Stimulated activated CD4-positive, alpha-beta T cell treated with anti-CD3 and anti-CD28 coated beads, Interleukin-12 subunit alpha, Interleukin-12 subunit beta, amount 100 ng/mL, for 48 hours (primary cell): ENCODE measurements around the gene ADAMTSL5.
"Not testable (repeated sequence)": the region's sequence is repeated elsewhere in the genome, so short reads cannot be mapped to it uniquely, and the experiment has no call there.

Experiments used
- DNase-seq, 3 donors: peaks; one replicate each; pipeline ENCODE4 v3.0.0-alpha.2; 2020; ENCODE audit warnings: low read depth in 2 of 3, low spot score in 1 of 3

Gene ADAMTSL5

DNA sequence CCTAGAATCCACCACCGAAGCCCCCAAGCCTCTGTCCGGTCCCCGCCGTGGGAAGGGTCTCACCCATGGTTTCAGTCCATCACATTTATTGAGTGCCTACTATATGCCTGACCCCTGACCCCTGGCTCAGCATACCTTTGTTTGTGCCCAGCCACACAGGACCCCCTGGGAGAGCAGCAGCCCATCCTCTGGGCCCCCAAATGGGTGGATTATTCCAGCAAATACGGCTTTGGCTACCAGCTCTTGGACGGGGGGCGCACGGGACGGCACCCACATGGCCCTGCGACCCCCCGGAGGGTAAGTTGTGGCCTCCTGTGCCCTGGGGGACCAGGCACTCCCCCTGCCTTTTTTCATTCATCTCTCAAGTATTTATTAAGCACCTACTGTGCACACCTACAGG lies 18.8 kb upstream of the ADAMTSL5 start:
- DNase-seq, result no peak

DNA sequence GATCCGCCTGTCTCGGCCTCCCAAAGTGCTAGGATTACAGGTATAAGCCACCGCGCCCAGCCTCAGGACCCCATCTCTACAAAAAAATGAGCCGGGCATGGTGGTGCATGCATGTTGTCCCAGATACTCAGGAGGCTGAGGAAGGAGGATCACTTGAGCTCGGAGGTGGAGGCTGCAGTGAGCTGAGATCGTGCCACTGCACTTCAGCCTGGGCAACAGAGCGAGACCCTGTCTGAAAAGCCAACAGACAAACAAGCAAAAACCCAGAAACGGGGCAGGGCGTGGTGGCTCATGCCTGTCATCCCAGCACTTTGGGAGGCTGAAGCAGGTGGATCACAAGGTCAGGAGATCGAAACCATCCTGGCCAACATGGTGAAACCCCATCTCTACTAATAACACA lies 18.0 kb upstream of the ADAMTSL5 start:
- DNase-seq, result not testable (repeated sequence)

DNA sequence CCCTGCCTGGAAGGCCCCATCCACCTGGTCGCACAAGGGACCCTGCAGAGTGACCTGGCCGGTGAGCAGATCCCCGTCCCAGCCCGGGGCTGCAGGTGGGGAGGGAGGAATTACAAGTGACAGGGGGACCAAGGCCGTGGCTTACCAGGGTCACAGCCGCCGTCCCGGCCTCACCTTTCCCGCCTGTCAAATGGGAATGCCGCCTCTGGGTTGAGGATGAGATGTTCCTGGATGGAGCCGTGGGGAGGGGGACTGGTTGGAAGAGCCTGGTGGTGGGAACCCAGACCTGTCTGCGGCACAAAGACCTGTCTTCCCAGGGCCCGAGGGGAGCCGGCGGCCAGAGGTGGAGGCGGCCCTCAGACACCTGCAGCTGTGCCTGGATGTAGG lies 16.6 kb upstream of the ADAMTSL5 start:
- no peak for DNase-seq

DNA sequence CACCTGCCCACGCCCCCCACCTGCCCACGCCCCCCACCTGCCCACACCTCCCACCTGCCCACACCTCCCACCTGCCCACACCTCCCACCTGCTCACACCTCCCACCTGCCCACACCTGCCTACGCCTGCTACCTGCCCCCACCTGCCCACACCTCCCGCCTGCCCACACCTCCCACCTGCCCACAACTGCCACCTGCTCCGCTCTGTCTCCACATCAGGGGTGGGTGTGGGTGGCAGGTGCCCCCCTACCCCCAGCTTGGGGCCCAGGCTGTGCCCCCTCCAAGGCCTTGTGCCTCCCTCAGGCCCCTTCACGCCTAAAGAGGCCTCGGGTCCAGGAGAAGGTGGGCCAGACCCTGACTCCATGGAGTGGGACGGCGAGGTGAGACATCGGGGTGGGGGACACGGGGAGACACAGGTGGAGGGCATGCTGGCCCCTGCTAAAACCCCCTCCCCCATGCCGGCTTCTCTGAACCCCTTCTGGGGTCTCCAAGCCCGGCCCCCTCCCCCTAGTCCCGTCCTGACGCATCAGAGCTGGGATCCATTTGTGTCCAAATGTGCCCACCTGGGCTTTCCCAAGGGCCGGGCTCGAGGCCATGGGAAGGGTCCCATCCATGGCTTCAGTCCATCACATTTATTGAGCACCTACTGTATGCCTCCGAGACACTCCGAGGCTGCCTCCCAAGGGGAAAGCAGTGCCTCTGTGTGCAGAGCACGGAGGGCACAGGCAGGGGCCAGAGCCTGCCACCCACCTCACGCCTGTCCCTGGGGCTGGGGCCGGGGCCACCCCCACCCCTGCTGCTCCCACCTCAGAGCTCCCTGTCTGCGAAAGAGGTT lies 16.0 kb upstream of the ADAMTSL5 start:
- no peak for DNase-seq

DNA sequence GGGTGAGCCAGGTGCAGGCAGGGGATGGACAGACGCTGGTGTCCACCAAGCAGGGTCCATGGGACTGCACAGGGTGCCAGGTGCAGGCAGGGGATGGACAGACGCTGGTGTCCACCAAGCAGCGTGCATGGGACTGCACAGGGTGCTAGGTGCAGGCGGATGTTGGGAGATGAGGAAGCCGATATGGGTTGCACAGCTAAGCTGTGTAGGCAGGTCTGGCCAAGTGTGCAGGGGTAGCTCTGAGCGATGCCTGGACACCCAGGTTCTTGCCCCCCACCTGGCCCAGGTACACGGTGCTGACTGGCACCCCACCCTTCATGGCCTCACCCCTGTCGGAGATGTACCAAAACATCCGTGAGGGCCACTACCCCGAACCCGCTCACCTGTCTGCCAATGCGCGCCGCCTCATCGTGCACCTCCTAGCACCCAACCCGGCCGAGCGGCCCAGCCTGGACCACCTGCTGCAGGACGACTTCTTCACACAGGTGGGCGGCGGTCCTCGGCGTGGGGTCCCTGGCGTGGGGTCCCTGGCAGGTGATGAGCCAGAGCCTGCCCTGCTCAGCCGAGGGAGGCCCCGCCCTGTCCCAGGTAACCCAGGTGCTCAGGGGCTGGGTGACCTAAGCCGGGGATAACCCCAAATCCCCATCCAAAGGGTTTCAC lies 15.0 kb upstream of the ADAMTSL5 start:
- no peak for DNase-seq

DNA sequence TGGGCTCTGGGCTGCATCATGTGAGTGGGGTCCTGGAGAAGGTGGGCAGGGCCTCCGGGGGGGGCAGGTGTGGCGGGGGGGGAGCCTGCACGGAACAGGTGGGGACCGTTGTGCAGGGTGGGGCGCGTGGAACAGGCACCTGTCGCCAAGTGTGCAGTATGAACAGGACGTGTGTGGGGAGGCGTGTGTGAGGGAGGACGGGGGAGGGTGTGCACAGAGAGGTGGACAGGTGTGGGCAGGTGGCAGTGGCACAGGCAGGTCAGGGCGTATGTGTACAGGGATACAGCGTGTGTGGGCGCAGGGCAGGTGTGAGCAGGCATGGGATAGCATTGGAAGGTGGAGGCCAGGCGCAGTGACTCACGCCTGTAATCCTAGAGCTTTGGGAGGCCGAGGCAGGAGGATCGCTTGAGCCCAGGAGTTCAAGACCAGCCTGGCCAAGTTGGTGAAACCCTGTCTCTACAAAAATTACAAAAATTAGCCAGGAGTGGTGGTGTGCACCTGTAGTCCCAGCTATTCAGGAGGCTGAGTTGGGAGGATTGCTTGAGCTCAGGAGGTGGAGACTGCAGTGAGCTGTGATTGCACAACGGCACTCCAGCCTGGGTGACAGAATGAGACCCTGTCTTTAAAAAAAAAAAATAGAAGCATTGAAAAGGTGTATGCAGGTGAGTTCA lies 14.3 kb upstream of the ADAMTSL5 start:
- DNase-seq, result no peak

DNA sequence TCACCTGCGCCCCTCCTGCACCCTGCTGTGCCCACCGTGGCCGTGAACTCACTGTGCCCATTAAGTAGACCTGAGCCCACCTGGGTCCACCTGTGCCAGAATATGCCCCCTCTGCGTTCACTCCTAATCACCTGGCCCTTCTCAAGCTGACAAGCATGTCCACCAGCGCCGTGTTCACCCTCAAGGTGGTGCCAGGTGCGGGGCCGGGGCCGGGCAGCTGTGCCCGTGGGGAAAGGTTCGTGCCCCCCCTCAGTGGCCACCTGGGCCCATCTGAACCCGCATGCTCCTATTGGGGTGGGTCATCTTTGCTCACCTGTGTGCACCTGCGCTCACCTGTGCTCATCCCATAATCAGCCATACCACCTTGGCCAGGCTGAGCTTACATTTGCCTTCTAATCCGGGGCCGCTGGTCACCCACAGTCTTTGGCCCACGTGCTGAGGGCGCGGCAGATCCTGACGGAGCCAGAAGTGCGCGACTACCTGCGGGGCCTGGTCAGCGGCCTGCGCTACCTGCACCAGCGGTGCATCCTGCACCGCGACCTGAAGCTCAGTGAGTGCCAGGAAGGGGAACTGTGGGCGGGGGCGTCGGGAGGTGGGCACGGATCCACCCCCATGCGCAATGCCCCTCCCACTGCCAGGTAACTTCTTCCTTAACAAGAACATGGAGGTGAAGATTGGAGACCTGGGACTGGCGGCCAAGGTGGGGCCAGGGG lies 13.4 kb upstream of the ADAMTSL5 start:
- DNase-seq, result no peak

DNA sequence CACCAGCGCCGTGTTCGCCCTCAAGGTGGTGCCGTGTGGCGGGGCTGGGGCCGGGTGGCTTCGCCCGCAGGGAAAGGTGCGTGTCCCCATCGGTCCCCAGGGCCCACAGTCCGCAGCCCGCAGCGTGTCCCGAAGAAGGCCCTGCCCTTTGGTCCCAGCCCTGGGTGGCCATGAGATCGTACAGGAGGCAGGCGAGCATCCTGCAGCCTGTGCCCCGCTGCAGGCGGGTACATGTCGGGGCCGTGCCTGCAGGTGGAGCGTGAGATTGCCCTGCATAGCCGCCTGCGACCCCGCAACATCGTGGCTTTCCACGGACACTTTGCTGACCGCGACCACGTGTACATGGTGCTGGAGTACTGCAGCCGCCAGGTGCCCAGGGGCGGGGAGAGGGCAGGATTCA lies 12.5 kb upstream of the ADAMTSL5 start:
- DNase-seq, result no peak

DNA sequence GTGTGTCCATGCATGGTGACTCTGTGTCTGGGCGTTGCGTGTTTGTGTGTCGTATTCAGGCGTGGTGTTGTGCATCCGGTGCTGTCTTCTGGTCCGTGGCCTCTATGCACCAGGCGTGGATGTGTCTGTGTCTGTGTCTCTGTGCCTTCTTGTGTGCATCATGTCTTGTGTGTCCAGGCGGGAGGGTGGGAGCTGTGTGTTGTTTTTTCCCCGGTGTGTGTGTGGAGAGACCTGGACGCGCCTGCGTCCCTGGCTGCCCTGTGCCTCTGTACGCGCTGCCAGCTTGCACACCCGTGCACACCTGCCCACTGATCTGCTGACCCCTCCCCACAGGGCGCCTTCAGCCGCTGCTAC lies 12.1 kb upstream of the ADAMTSL5 start:
- no peak for DNase-seq

DNA sequence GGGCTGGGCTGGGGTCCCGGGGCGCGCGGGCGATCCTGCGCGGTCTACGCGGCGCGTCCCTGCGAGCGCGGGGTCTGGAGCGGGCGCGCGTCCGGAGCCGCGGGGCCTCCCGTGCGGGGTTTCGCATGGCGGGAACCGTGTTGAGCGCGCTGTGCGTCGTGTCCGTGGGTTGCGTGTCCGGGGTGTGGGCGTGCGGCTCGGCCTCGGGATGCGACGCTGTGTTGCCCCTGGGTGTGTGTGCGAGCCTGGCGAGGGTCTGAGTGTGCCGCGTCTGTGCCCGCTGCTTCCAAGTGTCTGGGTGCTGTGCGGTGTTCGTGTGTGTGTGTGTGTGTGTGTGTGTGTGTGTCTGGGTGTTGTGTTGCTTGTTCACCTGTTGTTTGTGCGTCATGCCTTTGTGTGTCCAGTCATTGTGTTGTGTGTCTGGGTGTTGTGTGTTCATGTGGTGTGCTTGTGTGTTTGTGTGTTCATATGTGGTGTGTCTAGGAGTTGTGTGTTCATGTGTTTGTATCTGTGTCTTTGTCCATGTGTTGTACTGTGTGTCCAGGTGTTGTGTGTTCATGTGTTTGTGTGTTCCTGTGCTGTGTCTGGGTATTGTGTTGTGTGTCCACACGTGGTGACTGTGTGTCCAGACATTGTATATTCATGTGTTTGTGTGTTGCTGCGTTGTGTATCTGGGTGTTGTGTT lies 11.6 kb upstream of the ADAMTSL5 start:
- DNase-seq, result no peak

DNA sequence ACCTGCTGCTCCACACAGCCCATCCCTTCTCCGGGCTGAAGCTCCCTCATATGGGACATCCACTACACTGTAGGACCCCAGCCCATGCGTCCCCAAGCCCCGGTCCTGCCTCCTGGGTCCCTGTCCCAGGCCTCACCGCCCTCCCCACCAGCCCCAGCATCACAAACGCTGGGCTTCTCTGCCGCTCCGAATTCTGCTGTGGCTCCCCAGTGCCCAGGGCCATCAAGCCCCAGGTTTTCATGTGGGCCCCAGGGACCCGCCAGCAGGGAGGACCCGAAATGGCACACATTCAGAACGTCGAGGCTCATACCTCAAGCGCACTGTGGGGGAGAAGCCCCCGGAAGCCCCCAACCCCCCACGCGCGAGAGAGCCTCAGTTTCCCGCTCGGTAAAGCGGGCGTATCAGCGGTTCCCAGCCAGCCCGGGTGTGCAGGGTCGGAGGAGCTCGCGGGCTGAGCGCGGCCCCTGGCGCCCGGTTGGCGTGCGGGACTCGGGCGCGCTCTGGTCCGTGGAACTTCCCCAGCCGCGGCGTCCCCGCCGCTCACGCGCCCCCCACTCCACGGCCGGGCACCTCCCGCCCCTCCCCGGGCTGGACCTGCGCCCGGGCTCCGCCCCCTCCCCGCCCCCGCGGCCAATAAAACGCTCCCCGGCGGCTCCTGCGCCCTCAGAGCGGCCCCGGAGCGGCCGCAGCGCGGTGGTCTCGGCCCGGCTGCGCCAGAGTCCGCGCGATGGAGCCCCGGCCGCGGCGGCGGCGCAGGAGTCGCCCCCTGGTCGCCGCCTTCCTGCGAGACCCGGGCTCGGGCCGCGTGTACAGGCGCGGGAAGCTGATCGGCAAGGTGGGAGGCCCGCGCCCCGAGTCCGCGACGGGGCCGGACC lies 10.8 kb upstream of the ADAMTSL5 start, which contains the start of gene PLK5:
TSS of gene PLK5 (plus strand) at position 666 of the 875 bp plus-strand sequence. CDS start 2,920 bp downstream, outside the sequence.
- DNase-seq, result no peak

DNA sequence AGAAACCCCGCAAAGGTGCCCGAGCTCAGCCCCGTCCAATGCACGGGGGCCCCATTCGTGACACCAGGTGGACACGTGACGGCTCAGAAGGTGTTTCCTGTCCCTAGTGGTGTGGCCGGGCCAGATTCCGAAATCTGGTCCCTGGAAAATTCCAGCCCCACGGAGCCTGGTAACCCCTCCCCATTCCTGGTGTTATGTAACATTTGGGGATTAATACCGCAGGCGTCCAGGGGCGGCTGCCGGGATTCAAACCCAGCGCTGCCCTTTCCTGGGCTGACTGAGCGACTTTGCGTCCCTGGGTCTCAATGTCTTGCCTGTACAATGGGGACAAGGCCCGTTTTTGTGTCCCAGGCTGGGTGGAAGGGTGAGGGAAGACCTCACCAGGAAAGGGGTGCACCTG lies 10.0 kb upstream of the ADAMTSL5 start:
- DNase-seq, result no peak

DNA sequence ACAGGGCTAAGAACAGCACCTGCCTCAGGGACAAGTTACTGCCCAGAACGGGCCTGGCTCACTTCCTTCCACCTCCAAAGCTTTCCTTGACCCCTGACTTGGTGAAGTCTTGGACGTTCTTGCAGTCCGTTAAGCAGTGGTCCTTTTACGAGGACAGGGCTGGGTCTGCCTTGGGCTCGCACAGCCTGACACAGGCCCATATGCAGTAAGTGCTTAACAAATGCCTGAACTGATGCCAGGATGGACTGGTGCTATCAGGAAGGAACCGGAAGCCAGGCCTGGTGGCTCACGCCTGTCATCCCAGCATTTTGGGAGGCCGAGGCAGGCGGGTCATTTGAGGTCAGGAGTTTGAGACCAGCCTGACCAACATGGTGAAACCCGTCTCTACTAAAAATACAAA lies 9.2 kb upstream of the ADAMTSL5 start:
- no peak for DNase-seq

DNA sequence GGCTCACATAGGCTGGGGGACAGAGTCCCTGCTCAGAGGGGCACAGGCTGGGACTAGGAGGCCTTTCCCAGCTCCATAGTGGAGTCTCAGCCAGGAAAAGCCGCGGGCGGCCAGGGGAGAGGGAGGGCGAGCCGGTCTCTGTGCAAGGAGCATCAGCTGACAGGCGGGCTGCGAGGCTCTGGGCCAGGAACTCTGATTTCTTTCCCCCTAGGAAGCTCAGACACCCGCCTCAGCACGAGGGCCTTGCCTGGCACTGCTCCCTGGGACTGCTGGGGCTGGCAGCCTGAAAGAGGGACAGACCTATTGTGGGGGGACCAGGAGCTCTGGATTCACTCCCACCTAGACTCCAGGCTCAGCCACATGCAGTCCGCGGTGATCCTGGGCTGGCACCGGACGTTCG lies 8.8 kb upstream of the ADAMTSL5 start:
- DNase-seq, result no peak

DNA sequence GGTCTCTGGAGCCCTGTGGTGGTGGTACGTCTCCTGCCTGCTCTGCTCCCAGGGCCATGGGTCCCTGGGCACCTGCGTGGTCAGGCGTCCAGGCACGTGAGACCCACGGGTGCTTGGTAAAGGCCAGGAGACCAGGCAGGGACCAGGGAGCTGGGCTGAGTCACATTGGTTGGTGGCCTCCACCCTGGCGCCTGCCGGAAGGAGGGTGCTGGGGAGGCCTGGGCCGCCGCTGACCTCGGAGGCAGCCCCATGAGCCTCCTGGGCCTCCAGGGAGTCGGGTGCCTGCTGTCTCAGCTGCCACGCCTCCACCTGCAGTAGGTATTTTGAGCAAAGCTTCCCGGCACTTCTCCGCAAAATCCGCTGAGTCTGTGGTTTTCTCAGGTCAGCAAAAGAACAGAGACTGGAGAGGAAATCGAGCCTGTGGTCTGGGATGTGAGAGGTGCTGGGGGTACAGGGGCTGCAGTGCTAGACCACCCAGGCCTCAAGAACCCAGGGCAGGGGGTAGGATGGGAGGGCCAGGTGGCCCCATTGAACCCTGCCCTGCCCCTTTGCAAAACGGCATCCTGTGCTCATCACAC lies 7.5 kb upstream of the ADAMTSL5 start:
- no peak for DNase-seq

DNA sequence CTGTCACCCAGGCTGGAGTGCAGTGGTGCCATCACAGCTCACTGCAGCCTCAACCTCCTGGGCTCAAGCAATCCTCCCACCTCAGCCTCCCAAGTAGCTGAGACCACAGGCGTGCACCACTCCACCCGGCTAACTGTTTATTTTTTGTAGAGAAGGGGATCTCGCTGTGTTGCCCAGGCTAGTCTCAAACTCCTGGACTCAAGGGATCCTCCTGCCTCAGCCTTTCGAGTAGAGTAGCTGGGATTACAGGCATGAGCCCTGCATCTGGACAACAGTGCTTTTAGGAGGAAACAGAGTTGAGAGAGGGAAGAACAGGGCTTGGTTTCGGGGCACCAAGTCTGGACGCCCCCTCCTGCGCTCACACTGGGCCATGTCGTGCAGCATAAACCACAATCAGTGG lies 7.0 kb upstream of the ADAMTSL5 start:
- not testable (repeated sequence) for DNase-seq

DNA sequence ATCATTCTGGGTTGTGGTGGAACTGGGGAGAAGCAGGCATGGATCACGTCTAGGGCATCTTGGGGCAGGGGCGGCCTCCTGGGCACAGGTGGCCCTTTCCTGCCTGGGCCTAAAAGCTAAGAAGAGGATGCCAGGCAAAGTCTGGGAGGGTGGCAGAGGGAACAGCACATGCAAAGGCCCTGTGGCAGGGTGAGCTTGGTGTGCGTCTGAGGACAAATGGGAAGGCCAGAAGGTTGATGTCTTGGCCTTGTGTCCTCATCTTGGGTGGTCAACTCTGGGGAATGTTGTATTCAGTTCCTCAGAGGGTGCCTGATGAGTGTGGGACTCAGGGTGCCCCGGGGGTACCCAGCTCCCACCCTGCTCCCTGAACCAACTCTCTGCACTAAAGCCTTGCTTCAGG lies 5.7 kb upstream of the ADAMTSL5 start:
- no peak for DNase-seq

DNA sequence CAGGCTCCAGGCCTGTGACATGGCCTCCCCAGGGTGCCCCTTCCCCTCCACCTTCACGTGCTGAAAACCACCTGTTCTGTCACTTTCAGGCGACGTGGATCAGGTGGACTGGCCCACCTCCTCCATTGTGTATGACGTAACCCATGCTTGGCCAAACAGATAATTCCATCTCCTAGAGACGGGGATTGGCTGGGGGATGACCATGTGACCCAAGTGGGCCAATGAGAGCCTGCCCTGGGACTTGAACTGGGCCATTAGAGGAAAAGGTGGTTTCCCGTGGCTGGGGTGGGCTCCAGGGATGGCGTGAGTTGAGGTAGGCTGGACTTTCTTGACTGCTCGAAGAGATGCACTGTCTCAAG lies 3.6 kb upstream of the ADAMTSL5 start:
- DNase-seq, result no peak

DNA sequence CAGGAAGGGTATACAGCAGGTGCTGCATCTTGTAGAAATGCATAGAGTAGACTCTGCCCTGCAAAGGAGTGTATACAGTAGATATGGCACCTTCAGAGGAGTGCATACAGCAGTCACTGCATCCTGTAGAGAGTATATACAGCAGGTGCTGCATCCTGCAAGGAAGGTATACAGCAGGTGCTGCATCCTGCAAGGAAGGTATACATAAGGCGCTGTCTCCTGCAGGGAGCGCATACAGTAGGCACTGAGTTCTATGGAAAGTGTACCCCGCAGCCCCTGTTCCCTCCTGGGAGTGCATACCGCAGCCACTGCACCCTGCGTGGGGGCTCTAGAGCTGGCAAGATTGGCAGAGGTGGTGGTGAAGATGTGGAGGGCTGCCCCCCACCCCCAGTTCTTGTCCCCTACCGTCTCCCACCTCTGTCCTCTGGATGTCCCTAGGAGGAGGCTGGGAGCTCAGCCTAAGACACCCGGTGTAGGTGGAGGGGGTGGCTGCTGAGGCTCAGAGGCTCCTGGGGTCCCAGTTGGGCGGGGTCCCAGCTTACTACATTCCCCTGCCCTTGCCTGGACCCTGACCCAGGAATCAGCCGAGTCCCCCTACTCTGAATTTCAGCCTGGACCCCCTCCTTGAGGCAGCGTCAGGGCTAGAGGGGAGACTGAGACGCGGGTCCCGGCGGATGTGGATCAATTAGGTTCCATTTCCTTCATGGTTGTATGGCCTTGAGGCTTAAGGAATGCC lies 2.3 kb upstream of the ADAMTSL5 start:
- DNase-seq, result no peak
